Cardiac septum (tissue), 1 donor: ENCODE results near the gene CHST6. TPM values are rescaled to one million over a fixed set of nuclear protein-coding genes. Genes with fewer than 3 reads are reported as not detected.
"Not testable (repeated sequence)": the region's sequence is repeated elsewhere in the genome, so short reads cannot be mapped to it uniquely, and the experiment has no call there.

ENCODE experiments used
- DNase-seq: peaks from one replicate; pipeline ENCODE4 v3.0.0-alpha.2; 2020; ENCODE audit warnings: low spot score
- intact Hi-C: fragments of 100-400 bp; cut with DNase I; formaldehyde crosslinking; loops from one replicate; pipeline ENCODE4 v1.14.0; 2022
- total RNA-seq: library from RNA; stranded (reverse); fragmentation: NEBNext Ultra II Directional; extraction: Animal tissue kit (Norgen Biotek cat#: 25700); gene quantifications from one replicate; pipeline ENCODE4 v1.2.1, GENCODE V29; 2021
- donor health status: DM: no; HTN: no; CAD: no.

The CHST6 gene
- total RNA-seq, 1 donor from 2014 or later: 4.5 TPM

DNA sequence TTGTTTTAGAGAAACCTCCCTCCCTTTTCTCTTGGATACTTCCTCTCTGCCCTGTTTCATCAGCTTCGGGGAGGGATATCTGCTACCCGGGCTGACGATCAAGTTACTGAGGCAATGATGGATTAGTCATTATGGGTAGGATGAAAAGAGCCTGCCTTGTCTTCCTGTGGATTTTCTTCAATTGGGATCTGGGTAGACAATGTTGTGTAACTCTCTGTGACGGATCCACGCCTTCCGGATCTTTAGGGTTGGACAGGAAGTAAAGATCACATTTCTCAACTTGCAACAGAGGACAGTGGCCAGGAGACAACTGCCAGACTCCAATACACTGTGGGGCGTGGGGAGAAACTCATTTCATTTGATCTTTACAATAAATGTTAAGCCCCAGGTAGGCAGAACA is 11.3 kb upstream of the CHST6 start:
- DNase-seq: no peak
- intact Hi-C loops: no loop called here

DNA sequence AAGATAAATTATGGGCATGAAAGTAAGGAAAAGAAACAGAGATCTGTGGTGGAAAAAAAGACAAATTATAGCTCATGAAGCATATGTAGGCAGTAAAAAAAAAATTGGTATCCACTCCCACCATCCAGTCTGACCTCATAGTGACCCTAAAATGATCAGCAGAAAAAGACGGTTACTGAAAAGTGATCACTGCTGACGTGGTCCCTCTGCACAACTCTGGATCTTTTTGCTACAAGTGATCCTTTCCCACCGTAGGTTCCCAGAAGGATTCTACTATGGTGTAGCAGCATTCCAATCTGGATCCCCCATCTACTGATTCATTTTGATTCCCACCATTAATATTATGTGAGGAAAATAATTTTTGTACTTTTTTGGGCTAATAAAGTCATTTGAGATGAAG is 10.9 kb upstream of the CHST6 start:
- intact Hi-C loops: no loop called here
- no peak for DNase-seq

DNA sequence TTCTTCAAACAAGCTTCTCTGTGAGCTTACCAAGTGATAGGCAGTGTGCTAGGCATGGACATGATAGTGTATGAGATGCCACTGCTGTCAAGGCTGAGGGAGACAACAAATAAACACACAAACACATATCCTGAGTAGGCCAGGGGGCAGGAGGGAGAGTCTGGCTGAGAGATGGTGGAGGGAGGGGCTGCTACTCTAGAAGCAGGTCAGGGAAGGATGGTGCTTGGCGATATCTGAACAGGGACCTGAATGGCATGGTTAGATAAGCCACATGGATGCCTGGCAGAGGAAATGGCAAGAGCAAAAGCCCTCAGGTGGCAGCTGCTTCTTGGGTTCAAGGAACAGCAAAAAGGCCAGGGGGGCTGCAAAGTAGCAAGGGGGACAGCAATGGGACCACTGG is 8.6 kb upstream of the CHST6 start:
- intact Hi-C loops: no loop called here
- no peak for DNase-seq

DNA sequence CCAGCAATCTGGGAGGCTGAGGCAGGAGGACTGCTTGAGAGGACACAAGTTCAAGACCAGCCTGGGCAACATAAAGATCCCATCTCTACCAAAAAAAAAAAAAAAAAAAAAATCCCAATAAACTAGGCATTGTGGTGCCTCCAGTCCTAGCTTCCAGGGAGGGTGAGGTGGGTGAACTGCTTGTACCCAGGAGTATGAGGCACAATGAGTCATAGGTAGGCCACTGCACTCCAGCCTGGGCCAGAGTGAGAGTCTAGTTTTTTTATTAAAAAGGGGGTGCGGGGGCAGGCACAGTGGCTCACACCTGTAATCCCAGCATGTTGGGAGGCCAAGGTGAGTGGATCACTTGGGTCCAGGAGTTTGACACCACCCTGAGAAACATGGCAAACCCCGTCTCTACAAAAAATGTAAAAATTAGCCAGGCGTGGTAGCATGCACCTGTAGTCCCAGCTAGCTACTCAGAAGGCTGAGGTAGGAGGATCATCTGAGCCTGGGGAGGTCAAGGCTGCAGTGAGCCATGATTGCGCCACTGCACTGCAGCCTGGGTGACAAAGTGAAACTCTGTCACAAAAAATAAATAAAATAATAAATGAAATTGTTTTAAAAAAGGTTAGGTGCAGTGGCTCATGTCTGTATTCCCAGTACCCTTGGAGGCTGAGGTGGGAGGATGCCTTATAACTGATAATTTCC is 7.8 kb upstream of the CHST6 start:
- intact Hi-C loops: no loop called here
- DNase-seq: no peak

DNA sequence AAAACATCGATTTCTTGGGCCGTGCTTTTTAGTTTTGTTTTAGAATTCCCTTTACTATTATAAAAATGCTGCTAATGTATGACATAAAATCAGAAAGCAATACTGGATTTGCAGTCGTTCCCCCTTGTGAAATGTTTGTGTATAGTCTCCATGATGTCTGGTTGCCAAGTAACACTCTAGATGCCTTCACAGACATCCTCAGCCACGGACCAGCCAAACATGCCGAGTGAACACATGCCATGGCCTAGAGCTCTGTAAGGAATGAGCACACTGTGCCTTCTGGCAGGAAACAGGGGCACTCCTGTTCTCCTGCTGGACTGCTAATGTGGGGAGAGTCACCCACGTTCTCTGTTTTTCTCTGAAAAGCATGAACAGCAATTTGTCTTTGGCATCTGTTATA is 6.6 kb upstream of the CHST6 start:
- intact Hi-C loops, DNase-seq: not testable (repeated sequence)

DNA sequence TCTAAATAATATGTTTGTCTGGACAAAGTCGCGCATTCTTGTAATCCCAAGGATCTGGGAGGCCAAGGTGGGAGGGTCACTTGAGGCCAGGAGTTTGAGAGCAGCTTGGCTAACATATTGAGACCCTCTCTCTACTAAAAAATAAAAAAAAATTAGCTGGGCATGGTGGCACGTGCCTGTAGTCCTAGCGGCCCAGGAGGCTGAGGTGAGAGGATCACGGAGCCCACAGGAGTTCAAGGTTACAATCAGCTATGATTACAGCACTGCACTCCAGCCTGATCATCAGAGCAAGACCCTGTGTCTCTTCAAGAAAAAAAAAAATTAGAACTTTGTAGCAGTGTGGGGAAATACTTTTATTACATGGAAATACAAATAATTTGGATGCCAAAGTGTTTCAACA is 6.1 kb upstream of the CHST6 start:
- intact Hi-C loops: no loop called here
- DNase-seq: no peak

DNA sequence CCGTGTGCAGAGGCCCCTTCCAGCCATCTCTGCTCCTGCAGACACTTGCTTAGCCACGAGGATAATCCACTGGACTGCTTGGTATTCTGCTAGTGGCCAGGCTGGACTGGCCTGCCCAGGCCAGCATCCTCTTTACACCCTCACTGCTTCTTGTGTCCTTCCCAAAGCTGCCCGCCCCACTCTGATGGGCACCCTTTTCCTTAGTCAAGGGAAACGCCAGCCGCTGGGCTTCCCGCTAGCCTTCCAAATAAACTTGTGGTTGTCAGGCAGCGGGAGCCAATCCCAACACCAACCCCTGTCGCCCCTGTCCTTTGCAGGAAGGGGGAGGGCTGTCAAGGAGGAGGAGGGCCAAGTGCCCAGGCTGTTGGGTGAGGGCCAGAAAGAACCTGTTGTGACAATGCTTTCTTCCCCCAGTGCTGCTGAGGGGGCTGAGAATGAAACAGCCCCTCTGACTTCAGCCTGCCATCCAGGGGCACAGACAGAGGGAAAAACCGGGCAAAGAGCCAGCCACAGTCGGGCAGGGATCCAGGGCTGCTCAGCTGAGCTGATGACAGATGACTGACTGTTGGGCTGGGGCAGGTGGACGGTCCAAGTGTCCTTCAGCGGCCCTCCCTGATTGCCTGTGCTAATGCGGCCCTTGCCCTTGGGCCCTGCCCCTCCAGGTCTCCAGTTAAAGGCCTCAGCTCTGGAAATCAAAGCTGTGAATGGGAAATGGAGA is 3.5 kb upstream of the CHST6 start:
- intact Hi-C loops: not testable (repeated sequence)
- peak; percentile 83 for DNase-seq

DNA sequence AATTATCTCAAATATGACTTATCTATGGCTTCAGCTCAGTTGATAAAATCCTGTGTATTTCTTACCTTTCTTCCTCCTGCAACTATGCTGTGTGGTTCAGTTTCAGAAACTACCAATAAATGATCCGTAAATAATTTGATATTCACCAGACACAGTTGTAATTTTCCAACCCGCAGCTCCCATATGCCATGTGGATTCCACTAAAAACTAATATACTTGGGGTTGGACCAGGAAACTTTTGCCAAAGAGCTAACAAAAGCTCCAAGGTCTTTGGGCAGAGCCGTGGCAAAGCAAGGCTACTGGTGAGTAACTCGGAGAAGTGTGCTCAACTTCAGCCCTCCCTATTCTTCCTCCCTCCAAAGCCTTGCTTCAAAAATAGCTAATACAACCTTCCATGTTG is 2.3 kb upstream of the CHST6 start:
- DNase-seq: no peak
- intact Hi-C loops: no loop called here

DNA sequence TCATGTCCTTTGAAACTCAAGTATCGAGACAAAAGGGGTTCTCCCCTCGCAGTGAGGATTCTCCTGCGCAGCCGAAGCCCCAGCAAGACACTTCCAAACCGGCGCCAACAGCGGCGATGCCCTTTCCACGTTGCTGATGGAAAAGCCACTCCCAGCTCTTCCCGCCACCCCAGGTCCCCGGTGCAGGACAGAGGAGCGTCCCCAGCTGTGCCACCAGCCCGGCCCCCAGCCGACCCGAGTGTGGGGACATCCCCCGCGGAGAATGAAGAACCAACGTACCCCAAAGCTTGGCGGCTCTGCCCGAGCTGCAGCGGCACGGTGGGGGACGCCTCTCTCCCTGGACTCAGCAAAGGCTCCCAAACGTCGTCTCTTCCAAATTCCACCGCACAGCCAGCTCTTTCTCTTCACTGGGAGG is 573 bp downstream of the CHST6 start:
- intact Hi-C loops: no loop called here
- DNase-seq: no peak

DNA sequence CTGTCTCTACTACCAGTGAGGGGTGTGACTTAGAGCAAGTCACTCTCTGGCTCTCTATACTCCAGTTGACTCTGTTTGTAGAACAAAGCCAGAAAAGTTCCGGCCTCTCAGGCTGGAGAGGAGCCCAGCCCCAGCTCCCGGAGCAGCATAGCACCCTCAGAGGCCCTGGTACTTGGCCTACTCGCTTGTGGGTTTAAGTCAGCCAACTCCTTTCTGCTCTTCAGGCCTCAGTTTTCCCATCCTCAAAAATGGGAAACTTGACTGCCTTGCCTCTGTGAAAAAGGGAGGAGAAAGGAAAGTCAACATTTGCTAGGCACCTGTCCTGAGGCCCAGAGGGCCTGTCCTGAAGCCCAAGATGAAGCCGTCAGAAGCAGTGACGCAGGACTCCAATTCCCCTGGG is 1.1 kb downstream of the CHST6 start:
- DNase-seq: no peak
- intact Hi-C loops: no loop called here

DNA sequence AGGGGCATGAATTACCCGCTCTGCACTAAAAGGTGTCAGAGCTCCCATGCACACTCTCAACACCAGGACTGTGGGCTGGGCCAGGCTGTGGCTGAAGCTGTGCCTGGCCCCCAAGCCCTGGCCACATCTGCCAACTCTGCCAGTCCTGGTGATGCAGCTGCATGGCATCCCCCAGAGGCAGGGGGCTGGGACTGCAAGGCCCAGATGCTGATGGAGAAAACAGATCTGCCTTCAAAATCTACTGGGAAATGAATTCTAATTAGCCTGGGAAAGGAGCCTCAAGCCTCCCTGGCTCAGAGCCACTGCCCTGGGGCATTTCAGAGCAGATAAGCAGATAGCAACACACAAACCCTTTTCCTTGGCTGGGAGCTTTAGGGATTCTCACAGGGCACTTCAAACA is 3.4 kb downstream of the CHST6 start:
- DNase-seq: no peak
- intact Hi-C loops: no loop called here

DNA sequence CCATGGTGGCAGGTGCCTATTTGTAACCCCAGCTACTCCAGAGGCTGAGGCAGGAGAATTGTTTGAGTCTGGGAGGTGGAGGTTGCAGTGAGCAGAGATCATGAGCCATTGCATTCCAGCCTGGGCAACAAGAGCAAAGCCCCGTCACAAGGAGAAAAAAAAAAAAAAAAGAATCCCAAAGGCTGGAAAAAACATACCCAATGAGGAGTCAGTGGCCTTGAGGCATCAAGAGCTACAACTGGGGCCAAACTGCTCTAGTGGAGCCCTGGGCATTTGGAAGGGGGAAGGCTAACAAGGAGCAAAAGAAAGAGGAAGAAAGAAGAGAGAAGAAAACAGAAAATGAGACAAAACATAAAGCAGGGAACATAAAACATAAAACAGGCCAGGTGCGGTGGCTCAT is 6.9 kb downstream of the CHST6 start:
- intact Hi-C loops: no loop called here
- DNase-seq: no peak

DNA sequence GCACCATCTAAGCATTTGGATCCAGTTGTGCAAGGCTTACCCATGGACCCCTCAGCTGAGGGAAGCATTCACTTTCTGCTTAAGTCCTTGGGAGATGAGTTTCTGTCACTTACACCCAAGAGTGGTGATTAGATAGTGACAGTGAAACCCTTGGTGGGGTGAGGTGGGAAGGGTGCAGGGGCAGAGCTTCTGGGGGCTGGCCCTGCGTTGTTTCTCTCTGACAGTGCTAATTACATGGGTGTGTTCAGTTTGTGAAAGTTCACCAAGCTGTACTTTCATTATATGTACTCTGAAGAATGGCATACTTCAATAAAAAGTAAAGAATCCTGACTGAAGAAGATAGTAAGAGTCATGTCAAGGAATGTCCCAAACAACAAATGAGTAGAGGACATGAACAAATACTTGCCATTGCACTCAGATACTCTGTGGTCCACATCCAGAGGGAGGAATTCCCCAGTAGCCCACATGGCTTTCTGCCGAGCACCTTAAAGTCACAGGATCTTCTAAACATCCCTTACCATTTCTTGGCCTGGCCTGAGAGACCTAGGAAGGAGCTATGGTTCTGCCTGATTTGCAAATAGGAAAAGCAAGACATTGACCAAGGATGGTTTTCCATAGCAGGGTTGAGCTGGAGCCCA is 8.4 kb downstream of the CHST6 start:
- intact Hi-C loops: no loop called here
- no peak for DNase-seq

DNA sequence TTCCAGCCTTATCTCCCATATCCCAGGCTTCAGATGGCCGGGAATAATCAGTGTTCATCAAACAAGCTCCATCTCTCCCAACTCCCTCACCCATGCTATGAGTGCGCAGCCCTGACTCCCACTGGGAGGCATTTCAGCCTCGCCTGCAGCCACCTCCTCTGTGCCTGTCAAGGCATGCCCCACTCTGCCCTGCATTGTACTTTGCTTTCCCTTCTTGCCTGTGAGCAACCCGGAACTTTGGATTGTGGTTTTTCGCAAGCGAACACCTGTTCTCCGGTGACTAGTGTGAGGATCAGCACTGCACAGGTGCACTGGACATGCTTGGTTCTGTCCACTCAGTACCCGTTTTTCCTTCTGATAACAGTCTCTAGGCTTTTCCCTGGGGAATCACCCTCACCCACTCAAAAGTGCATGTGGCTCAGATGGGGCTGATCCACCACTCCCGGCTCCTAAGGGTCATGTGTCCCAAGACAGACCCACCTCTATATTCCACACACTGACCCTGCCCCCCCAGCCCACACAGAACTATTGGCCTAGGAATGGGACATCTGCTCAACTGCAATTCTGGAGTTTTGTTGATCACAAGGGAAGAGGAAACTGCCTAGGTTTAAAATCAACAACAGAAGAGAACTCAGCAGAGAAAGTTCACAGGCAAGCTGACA is 9.1 kb downstream of the CHST6 start:
- no peak for DNase-seq
- intact Hi-C loops: no loop called here

DNA sequence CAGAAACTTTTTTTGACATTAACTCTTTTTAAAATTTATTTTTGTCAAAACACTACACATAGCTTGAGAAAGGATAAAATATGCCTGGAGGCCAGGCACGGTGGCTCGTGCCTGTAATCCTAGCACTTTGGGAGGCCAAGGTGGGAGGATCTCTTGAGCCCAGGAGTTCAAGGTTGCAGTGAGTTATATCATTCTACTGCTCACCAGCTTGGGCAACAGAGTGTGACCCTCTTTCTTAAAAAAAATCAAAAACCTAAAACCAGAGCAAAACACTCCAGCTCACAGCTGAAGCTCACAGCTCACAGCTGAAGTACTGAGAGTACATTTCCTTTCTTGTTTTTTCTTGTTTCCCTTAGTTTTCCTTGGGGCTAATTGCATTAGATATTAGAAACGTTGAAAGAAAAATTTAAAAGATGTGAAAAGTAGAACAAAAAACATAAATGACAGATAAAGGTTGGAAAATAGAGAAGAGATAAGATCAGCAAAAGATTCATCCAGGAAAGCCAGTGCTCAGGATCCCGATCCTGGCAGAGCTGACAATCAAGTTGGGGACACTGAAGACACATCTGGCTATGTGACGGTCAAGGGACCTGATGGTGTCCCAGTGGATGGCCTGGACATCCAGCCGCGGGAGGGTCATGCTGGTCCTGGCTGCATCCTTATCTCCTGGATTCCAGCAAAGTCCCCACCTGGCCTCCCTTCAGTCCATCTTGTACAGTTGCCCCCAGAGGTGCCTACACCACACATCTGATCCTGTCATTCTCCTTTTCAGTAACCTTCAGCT is 9.8 kb downstream of the CHST6 start:
- intact Hi-C loops: no loop called here
- DNase-seq: no peak

DNA sequence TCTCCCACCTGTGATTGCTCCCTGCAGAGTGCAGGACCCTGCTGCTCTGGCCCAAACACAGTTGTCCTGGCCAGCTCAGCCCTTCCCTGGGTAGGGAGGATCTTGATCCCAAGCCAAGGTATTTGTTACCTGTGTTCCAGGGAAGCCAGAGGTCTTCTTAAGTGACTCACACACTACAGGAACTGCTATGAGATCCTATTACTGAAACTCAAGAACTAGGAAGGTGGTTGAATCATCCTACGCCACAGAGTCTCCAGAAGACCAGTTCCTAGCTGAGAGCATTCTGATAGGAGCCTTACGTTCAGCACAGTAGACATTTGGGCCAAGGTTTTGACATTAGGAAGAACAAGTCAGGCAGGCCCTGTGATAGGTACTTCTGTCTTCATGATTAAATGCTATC is 12.0 kb downstream of the CHST6 start:
- DNase-seq: no peak
- intact Hi-C loops: no loop called here

DNA sequence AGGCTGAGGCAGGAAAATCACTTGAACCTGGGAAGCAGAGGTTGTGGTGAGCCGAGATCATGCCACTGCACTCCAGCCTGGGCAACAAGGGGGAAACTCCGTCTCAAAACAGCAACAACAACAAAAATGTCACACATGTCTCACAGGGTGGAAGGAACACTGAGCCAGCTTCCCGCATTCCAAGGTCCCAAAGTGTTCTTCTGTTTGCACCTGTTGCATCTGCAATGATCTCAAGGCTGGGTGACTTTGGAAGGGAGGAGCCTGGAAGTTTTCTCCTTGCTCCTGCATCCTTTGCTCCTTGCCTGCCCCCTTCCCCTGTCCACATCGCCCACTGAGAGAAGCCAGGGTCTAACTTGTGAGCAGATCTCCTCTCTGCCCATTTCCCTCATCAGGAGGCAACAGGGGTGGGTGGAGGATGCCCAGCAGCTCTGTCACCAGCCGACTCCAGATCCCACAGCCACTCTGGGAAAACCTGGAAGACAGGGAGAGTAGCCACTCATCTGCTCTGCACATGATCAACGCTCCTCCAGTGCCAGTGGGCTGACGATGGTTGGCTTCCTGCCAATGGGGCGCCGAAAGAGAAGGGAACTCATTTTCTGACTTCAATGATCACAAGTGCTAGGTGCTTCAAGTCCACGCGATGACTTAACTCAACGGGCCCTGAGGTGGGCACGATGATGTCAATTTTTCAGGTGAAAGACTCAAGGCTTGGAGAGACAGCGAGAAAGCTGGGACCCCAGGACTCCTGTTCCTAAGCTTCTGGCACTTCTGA is 12.6 kb downstream of the CHST6 start:
- DNase-seq: no peak
- intact Hi-C loops: no loop called here

DNA sequence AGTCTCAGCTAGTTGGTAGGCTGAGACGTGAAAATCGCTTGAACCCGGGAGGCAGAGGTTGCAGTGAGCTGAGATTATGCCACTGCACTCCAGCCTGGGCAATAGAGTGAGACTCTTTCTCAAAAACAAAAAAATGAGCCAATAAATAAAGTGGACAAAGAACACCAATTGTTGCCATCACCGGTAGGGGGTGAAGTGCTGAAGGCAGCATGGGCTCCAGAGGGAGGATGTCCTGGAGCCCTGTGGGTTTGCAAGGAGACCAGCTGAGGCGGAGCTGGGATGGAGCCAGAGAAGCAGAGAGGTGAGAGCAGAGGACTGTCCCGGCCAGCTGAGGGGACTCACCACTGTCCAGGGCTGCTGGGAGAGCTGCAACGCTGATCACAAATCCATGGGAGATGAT is 13.8 kb downstream of the CHST6 start:
- intact Hi-C loops: no loop called here
- no peak for DNase-seq

DNA sequence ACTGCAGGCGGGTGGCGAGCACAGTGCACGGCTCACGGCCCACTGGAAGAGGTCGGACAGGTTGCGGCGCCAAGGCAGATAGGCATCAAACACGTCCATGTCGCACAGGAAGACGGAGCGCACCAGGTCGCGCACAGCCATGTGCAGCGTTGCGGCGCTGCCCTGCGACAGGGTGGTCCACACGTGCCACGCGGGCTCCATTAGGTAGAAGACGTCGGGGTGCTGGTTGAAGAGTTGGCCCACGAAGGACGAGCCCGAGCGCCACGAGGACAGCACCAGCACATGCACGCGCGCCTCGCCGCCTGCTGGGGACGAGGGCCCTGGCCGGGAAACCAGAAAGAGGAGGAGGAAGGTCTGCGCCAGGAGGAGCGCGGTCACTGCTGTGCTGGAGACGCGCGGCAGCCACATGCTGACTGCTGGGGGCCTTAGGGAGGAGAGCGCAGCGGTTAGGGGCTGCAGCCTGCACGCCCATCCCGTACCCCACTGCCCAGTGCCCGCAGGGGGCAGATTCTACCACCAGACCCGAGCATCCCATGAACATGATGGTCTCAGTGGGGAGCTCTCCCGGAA is 15.7 kb downstream of the CHST6 start:
- no peak for DNase-seq
- intact Hi-C loops: no loop called here
